Neural crest cell (in vitro differentiated cells): ENCODE data around the gene TMEM217. TPM values are rescaled to one million over a fixed set of nuclear protein-coding genes. Genes with fewer than 3 reads are reported as not detected.
"Not testable (repeated sequence)": the region's sequence is repeated elsewhere in the genome, so short reads cannot be mapped to it uniquely, and the experiment has no call there.

ENCODE experiments used
- DNase-seq: peaks from one replicate; pipeline ENCODE4 v3.0.0; 2021; ENCODE audit warnings: low read depth, mixed read lengths, low spot score
- H3K27ac Mint-ChIP-seq: one replicate; pipeline ENCODE4 v1.8.0; 2021; ENCODE audit warnings: mild to moderate bottlenecking, mixed read lengths; ENCODE audit not compliant: unreplicated experiment
- H3K27me3 Mint-ChIP-seq: 2 replicates; pipeline ENCODE4 v1.8.0; 2021; ENCODE audit warnings: low read depth, mild to moderate bottlenecking, mixed read lengths
- H3K36me3 Mint-ChIP-seq: 2 replicates; pipeline ENCODE4 v1.8.0; 2021; ENCODE audit warnings: low read depth, mild to moderate bottlenecking, mixed read lengths
- H3K4me1 Mint-ChIP-seq: 2 replicates; pipeline ENCODE4 v1.8.0; 2021; ENCODE audit warnings: mixed read lengths
- H3K4me3 Mint-ChIP-seq: one replicate; pipeline ENCODE4 v1.8.0; 2021; ENCODE audit warnings: mild to moderate bottlenecking, mixed read lengths
- H3K9me3 Mint-ChIP-seq: 2 replicates; pipeline ENCODE4 v1.8.0; 2021; ENCODE audit warnings: mixed read lengths
- total RNA-seq: library from RNA; stranded (reverse); gene quantifications from 2 replicates; pipeline ENCODE4 v1.2.1, GENCODE V29; 2021
- TF ChIP-seq, protein P1 (sequence below): fragments of 200-600 bp; sonication (generic); conservative IDR thresholded peaks from 2 replicates; pipeline ENCODE4 v1.5.0; 2021; ENCODE audit warnings: antibody characterized with exemption, mild to moderate bottlenecking

The TMEM217 gene
- total RNA-seq, 1 donor from 2014 or later = 0.86 TPM

DNA sequence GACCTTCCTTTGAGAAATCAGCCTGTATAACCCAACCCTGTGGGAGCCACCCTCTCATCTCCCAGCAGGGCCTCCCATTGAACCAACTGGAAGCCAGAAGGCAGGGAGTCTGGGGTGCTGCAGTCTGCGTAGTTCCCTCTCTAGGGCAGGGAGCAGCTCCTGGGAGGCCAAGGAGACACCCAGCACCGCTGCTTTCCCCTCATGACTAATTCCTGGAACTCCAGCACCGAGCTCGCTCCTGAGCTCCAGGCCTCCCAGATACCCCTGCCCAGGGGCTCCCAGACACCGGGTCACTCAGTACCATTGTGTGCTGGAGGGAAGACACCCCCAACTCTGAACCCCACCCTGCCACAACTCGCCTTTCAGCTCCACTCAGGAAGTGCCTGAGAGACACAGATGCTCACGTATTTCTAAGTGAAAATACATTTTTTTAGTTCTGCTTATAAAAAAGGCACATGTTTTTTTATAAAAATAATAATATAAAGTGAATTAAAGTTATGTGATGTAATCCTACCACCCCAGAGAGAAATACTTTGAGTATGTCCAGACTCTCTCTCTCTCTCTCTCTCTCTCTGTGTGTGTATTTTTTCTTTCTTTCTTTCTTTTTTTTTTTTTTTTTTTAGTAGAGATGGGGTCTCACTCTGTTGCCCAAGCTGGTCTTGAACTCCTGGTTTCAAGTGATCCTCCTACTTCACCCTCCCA, 70.5 kb downstream of the TMEM217 start:
- no peaks in the 10 kb centered on the region for H3K36me3 Mint-ChIP-seq
- DNase-seq = no peak
- peaks cover 5% of the 10 kb centered on the region for H3K9me3 Mint-ChIP-seq
- TF ChIP-seq, protein P1, sequence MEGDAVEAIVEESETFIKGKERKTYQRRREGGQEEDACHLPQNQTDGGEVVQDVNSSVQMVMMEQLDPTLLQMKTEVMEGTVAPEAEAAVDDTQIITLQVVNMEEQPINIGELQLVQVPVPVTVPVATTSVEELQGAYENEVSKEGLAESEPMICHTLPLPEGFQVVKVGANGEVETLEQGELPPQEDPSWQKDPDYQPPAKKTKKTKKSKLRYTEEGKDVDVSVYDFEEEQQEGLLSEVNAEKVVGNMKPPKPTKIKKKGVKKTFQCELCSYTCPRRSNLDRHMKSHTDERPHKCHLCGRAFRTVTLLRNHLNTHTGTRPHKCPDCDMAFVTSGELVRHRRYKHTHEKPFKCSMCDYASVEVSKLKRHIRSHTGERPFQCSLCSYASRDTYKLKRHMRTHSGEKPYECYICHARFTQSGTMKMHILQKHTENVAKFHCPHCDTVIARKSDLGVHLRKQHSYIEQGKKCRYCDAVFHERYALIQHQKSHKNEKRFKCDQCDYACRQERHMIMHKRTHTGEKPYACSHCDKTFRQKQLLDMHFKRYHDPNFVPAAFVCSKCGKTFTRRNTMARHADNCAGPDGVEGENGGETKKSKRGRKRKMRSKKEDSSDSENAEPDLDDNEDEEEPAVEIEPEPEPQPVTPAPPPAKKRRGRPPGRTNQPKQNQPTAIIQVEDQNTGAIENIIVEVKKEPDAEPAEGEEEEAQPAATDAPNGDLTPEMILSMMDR = no peak
- no peak overlapping the region for H3K4me3 Mint-ChIP-seq
- H3K4me1 Mint-ChIP-seq = no peaks in the 10 kb centered on the region
- no peak overlapping the region for H3K27ac Mint-ChIP-seq
- H3K27me3 Mint-ChIP-seq = no peaks in the 10 kb centered on the region

DNA sequence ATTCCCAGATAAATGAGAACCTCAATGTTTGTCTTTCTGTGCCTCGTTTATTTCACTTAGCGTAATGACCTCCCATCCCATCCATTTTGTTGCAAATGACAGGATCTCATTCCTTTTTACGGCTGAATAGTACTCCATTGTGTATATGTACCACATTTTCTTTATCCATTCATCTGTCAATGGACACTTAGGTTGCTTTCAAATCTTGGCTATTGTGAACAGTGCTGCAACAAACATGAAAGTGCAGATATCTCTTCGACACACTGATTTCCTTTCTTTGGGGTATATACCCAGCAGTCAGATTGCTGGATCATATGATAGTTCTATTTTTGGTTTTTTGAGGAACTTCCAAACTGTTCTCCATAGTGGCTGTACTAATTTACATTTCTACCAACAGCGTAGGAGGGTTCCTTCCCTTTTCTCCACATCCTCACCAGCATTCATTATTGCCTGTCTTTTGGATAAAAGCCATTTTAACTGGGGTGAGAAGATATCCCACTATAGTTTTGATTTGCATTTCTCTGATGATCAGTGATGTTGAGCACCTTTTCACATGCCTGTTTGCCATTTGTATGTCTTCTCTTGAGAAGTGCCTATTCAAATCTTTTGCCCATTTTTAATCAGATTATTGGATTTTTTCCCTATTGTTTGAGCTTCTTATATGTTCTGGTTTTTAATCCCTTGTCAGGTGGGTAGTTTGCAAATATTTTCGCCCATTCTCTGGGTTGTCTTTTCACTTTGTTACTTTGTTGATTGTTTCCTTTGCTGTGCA, 71.8 kb downstream of the TMEM217 start:
- not testable (repeated sequence) for H3K4me1 Mint-ChIP-seq, H3K9me3 Mint-ChIP-seq, H3K27me3 Mint-ChIP-seq, H3K36me3 Mint-ChIP-seq, DNase-seq, H3K27ac Mint-ChIP-seq, H3K4me3 Mint-ChIP-seq

DNA sequence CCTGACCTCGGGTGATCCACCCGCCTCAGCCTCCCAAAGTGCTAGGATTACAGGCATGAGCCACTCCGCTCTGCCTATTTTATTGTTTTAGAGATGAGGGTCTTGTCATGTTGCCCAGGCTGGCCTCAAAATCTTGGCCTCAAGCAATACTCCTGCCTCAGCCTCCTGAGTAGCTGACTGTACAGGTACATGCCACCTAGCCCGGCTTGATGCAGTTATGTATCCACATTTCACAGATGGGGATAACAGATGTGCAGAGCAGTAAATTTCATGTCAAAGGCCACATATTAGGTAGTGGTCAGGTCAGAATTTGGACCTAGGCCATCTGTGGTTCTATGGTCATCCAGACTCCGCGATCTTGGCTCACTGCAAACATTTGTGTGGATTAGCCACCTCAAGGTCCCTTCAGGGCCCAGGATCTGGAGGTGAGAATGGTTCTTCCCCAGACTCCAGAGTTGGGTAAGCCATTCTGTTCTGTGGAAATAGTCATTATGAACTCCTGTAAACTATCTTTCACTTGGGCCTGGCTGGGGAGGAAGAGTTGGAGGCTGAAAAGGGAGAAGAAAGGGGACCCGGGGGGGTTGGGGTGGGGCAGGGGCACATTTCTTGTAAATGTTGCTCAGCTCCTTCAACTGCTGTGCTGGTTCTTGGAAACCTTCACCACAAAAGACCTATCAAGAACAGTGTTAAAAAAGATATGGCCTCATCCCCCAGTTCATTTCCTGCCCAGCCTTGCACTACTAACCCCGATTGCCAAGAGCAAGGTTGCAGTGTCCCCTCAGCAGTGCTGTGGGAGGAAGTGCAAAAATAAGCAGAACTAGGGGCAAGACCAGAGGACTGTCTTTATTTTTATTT, 75.0 kb downstream of the TMEM217 start:
- TF ChIP-seq, protein P1 = no peak
- Mint-ChIP-seq H3K4me1 (no peaks in the 10 kb centered on the region), H3K27me3 (no peaks in the 10 kb centered on the region), H3K36me3 (no peaks in the 10 kb centered on the region), H3K4me3 (no peak overlapping the region), H3K27ac (peak overlapping the region; percentile 92), H3K9me3 (peaks cover 5% of the 10 kb centered on the region)
- DNase-seq = no peak

DNA sequence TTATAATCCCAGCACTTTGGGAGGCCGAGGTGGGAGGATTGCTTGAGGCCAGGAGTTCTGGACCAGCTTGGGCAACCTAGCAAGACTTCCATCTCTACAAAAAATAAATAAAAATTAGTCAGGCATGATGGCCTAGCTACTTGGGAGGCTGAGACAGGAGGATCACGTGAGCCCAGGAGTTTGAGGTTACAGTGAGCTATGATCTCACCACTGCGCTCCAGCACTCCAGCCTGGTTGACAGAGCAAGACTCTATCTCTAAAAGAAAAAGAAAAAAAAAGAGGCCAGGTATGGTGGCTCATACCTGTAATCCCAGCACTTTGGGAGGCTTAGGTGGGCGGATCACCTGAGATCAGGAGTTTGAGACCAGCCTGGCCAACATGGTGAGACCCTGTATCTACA, 77.3 kb downstream of the TMEM217 start:
- not testable (repeated sequence) for H3K36me3 Mint-ChIP-seq, H3K4me1 Mint-ChIP-seq, H3K4me3 Mint-ChIP-seq, H3K27me3 Mint-ChIP-seq, H3K9me3 Mint-ChIP-seq, DNase-seq, H3K27ac Mint-ChIP-seq

DNA sequence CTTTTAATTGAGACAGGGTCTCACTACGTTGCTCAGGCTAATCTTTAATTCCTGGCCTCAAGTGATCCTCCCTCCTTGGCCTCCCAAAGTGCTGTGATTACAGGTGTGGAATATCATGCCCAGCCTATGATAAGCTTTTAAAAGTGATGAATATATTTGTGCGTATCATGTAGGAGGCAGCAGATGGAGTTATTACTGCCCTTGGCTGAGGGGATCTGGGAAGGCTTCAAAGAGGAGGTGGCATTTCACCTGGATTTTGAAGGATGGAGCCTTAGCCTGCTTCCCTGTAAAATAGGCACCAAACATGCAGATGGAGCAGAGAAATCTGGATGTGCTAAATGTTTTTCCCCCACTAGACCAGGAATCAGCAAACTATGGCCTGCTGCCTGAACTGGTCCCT, 77.9 kb downstream of the TMEM217 start:
- no peak for DNase-seq
- H3K27ac Mint-ChIP-seq = no peak overlapping the region
- H3K4me1 Mint-ChIP-seq = no peaks in the 10 kb centered on the region
- no peaks in the 10 kb centered on the region for H3K27me3 Mint-ChIP-seq
- TF ChIP-seq, protein P1 = no peak
- no peaks in the 10 kb centered on the region for H3K36me3 Mint-ChIP-seq
- no peak overlapping the region for H3K4me3 Mint-ChIP-seq
- no peaks in the 10 kb centered on the region for H3K9me3 Mint-ChIP-seq

DNA sequence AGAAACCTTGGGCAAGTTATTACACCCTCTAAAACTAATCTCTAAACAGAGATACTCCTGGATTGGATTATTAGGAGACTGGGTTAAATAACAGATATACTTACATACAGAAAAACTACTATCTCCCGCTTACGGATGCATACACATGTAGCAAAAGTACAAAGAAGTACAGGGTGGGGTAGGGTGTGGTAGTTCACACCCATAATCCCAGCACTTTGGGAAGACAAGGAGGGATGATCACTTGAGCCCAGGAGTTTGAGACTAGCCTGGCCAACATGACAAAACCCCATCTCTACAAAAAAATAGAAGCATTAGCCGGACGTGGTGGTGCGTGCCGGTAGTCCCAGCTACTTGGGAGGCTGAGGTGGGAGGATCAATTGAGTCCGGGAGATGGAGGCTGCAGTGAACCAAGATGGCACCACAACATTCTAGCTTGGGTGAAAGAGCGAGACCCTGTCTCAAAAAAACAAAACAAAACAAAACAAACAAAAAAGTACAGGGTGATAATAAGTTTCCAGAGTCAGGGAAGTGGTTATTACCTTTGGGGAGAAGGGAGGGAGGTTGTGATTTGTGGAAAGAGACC, 79.9 kb downstream of the TMEM217 start:
- Mint-ChIP-seq H3K9me3 (no peaks in the 10 kb centered on the region), H3K36me3 (no peaks in the 10 kb centered on the region), H3K4me3 (no peak overlapping the region), H3K27ac (no peak overlapping the region), H3K27me3 (no peaks in the 10 kb centered on the region), H3K4me1 (no peaks in the 10 kb centered on the region)
- DNase-seq = no peak
- TF ChIP-seq, protein P1 = no peak
